Trophoblast cell (in vitro differentiated cells and primary cell): Measurements from ENCODE around the gene PHKB.
"Not testable (repeated sequence)": the region's sequence is repeated elsewhere in the genome, so short reads cannot be mapped to it uniquely, and the experiment has no call there.

Experiments
- DNase-seq, 2 donors: peaks; one replicate each; pipeline ENCODE4 v3.0.0-alpha.2; 2016
- H2AFZ ChIP-seq: 2 replicates; pipeline ENCODE4 v1.6.1; 2013; ENCODE audit warnings: low read length, moderate library complexity, mild to moderate bottlenecking; ENCODE audit not compliant: insufficient read depth, poor library complexity
- H2AK5ac ChIP-seq: 2 replicates; pipeline ENCODE4 v1.6.1; 2013; ENCODE audit warnings: mild to moderate bottlenecking, low read length
- H2BK120ac ChIP-seq: 2 replicates; pipeline ENCODE4 v1.6.1; 2013; ENCODE audit warnings: low read length, mild to moderate bottlenecking, moderate library complexity; ENCODE audit not compliant: insufficient read depth, poor library complexity
- H2BK12ac ChIP-seq: 2 replicates; pipeline ENCODE4 v1.6.1; 2013; ENCODE audit warnings: mild to moderate bottlenecking, low read length, moderate library complexity
- H2BK5ac ChIP-seq: 2 replicates; pipeline ENCODE4 v1.6.1; 2013; ENCODE audit warnings: low read length, low read depth, moderate library complexity, mild to moderate bottlenecking; ENCODE audit not compliant: poor library complexity
- H3K14ac ChIP-seq: 2 replicates; pipeline ENCODE4 v1.6.1; 2013; ENCODE audit warnings: mild to moderate bottlenecking, low read length
- H3K18ac ChIP-seq: 2 replicates; pipeline ENCODE4 v1.6.1; 2013; ENCODE audit warnings: mild to moderate bottlenecking, low read length
- H3K23ac ChIP-seq: 2 replicates; pipeline ENCODE4 v1.6.1; 2013; ENCODE audit warnings: low read length
- H3K27ac ChIP-seq: 2 replicates; pipeline ENCODE4 v1.5.1; 2013; ENCODE audit warnings: low read depth, mild to moderate bottlenecking, inconsistent platforms, low read length, moderate library complexity
- H3K27me3 ChIP-seq: 2 replicates; pipeline ENCODE4 v1.6.1; 2013; ENCODE audit warnings: inconsistent platforms, mild to moderate bottlenecking, low read length, moderate library complexity; ENCODE audit not compliant: insufficient read depth
- H3K36me3 ChIP-seq, 2 experiments: 1 replicate in 1 of 2; 2 replicates in 1 of 2; pipeline ENCODE4 v1.6.1; 2013; ENCODE audit warnings: low read length in 2 of 2, mild to moderate bottlenecking in 2 of 2, moderate library complexity in 1 of 2; ENCODE audit not compliant: insufficient read depth in 2 of 2, control insufficient read depth in 1 of 2
- H3K4ac ChIP-seq: 2 replicates; pipeline ENCODE4 v1.6.1; 2013; ENCODE audit warnings: low read depth, mild to moderate bottlenecking, low read length, moderate library complexity
- H3K4me1 ChIP-seq, 2 experiments: 1 replicate in 1 of 2; 2 replicates in 1 of 2; pipeline ENCODE4 v1.6.1; 2013; ENCODE audit warnings: low read length in 2 of 2, mild to moderate bottlenecking in 2 of 2, moderate library complexity in 1 of 2; ENCODE audit not compliant: insufficient read depth in 2 of 2, control insufficient read depth in 1 of 2
- H3K4me2 ChIP-seq: 2 replicates; pipeline ENCODE4 v1.6.1; 2013; ENCODE audit warnings: inconsistent platforms, mild to moderate bottlenecking, low read length, moderate library complexity
- H3K4me3 ChIP-seq: 2 replicates; pipeline ENCODE4 v1.5.1; 2013; ENCODE audit warnings: mild to moderate bottlenecking, low read depth, low read length, inconsistent platforms
- H3K79me1 ChIP-seq: one replicate; pipeline ENCODE4 v1.6.1; 2013; ENCODE audit warnings: low read length
- H3K79me2 ChIP-seq: 2 replicates; pipeline ENCODE4 v1.6.1; 2013; ENCODE audit warnings: low read length, mild to moderate bottlenecking; ENCODE audit not compliant: control insufficient read depth, insufficient read depth, poor library complexity
- H3K9ac ChIP-seq: 2 replicates; pipeline ENCODE4 v1.6.1; 2013; ENCODE audit warnings: mild to moderate bottlenecking, low read length
- H3K9me3 ChIP-seq: 2 replicates; pipeline ENCODE4 v1.6.1; 2013; ENCODE audit warnings: low read depth, mild to moderate bottlenecking, control low read depth, inconsistent platforms, low read length; ENCODE audit not compliant: insufficient read depth
- H4K12ac ChIP-seq: 2 replicates; pipeline ENCODE4 v1.6.1; 2013; ENCODE audit warnings: low read depth, mild to moderate bottlenecking, low read length, moderate library complexity
- H4K8ac ChIP-seq: 2 replicates; pipeline ENCODE4 v1.6.1; 2013; ENCODE audit warnings: low read depth, mild to moderate bottlenecking, low read length, moderate library complexity
- H4K91ac ChIP-seq: one replicate; pipeline ENCODE4 v1.6.1; 2013; ENCODE audit warnings: low read depth, mild to moderate bottlenecking, low read length, moderate library complexity
- WGBS: extraction: QIAGEN DNeasy Blood & Tissue Kit; methylation state at CpG from one replicate; pipeline ENCODE4 v1.1.7; 2013; ENCODE audit warnings: missing lambda C conversion rate; ENCODE audit not compliant: insufficient read length, insufficient coverage; ENCODE audit errors: extremely low coverage; 5-methylcytosine and 5-hydroxymethylcytosine counted together

The PHKB gene

GRCh38 chr16:47541135-47541534 lies 80.0 kb downstream of the PHKB start:
- H4K91ac ChIP-seq, H2AK5ac ChIP-seq, H3K4me1 ChIP-seq, H2BK5ac ChIP-seq, H3K23ac ChIP-seq, H4K8ac ChIP-seq, H3K4ac ChIP-seq, H3K36me3 ChIP-seq, H2BK120ac ChIP-seq, H2AFZ ChIP-seq, H2BK12ac ChIP-seq, H3K9ac ChIP-seq, H3K79me2 ChIP-seq, H3K9me3 ChIP-seq, H3K27ac ChIP-seq, H3K18ac ChIP-seq, H4K12ac ChIP-seq, H3K4me2 ChIP-seq, H3K79me1 ChIP-seq, H3K27me3 ChIP-seq, DNase-seq, H3K14ac ChIP-seq, H3K4me3 ChIP-seq: not testable (repeated sequence)
- WGBS: no CpG with 5 or more reads among the region's 3 CpGs

GRCh38 chr16:47544255-47544654 lies 83.1 kb downstream of the PHKB start:
- not testable (repeated sequence) for H2AFZ ChIP-seq, DNase-seq, H3K4me1 ChIP-seq, H2AK5ac ChIP-seq, H3K79me1 ChIP-seq, H3K23ac ChIP-seq, H4K12ac ChIP-seq, H3K18ac ChIP-seq, H3K27ac ChIP-seq, H3K4me3 ChIP-seq, H4K8ac ChIP-seq, H3K14ac ChIP-seq, H3K79me2 ChIP-seq, H2BK120ac ChIP-seq, H3K27me3 ChIP-seq, H4K91ac ChIP-seq, H3K9me3 ChIP-seq, H3K9ac ChIP-seq, H3K4ac ChIP-seq, H3K36me3 ChIP-seq, H2BK12ac ChIP-seq, H3K4me2 ChIP-seq, H2BK5ac ChIP-seq
- no CpG with 5 or more reads among the region's 6 CpGs for WGBS

GRCh38 chr16:47551185-47551584 lies 90.1 kb downstream of the PHKB start:
- not testable (repeated sequence) for H2AFZ ChIP-seq, DNase-seq, H3K79me1 ChIP-seq, H3K4me2 ChIP-seq, H3K9ac ChIP-seq, H3K9me3 ChIP-seq, H3K23ac ChIP-seq, H3K4me3 ChIP-seq, H3K27me3 ChIP-seq, H4K91ac ChIP-seq, H4K8ac ChIP-seq, H2AK5ac ChIP-seq, H3K14ac ChIP-seq, H4K12ac ChIP-seq, H2BK5ac ChIP-seq, H3K79me2 ChIP-seq, H3K4ac ChIP-seq, H3K27ac ChIP-seq, H3K18ac ChIP-seq, H2BK12ac ChIP-seq, H3K4me1 ChIP-seq, H2BK120ac ChIP-seq
- H3K36me3 ChIP-seq: peaks cover 11 to 14% of the 10 kb centered on the region in 2 experiments
- WGBS: no CpG with 5 or more reads among the region's 3 CpGs

- H2BK12ac ChIP-seq, H3K27ac ChIP-seq, H2BK120ac ChIP-seq, H3K36me3 ChIP-seq, H3K4me1 ChIP-seq, DNase-seq, H3K79me1 ChIP-seq, H3K9ac ChIP-seq, H3K9me3 ChIP-seq, H4K91ac ChIP-seq, H3K27me3 ChIP-seq, H2AK5ac ChIP-seq, H3K79me2 ChIP-seq, H3K4me2 ChIP-seq, H3K23ac ChIP-seq, H3K14ac ChIP-seq, H3K4me3 ChIP-seq, H2AFZ ChIP-seq, H4K8ac ChIP-seq, H2BK5ac ChIP-seq, H4K12ac ChIP-seq, H3K18ac ChIP-seq, H3K4ac ChIP-seq: not testable (repeated sequence)
- no CpG with 5 or more reads among the region's 3 CpGs for WGBS
Measured at GRCh38 chr16:47551767-47552166, 90.6 kb downstream of the PHKB start.
